Iris pigment epithelial cell (primary cell): ENCODE data around the gene DHODH.
"Not testable (repeated sequence)": the region's sequence is repeated elsewhere in the genome, so short reads cannot be mapped to it uniquely, and the experiment has no call there.

Experiments used
- DNase-seq: peaks from one replicate; pipeline ENCODE4 v3.0.0-alpha.2; 2011; ENCODE audit warnings: low read depth

Gene DHODH

DNA sequence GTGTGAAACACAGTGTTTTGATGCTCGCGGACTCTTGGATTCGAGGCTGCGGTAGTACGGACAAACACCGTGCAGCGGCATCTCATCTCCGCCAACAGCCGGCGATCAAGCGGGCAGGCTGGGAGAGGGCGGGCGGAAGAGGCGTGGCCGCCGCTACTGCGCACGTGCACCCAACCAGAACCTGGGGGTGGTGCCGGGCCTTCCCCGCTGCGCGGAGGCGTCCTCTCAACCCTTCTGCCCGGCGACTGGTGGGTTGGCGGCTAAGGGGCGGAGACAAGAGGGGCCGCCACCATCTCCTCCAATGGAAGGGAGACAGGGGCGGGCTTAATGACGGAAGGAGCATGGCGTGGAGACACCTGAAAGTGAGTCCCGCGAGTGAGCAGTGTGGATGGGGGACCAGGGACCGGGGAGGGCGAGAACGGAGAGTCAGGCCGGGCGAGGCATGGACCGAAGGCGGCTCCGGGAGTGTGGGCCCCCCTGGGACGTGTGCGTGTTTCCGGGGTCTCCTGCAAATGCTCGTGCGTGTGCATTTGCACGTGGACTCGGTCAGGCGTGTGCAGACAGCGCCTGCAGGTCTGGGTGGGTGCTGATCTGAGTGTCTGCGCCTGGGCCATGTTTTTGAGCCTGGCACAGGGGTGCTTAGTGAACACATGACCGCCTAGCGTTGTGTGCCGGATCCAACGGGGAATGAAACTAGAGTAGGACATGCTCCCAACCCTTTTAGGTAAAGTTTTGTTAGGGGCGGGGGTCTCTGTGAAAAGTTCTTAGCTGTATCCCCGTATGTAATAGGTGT, at the start of gene DHODH:
Gene DHODH (plus strand): TSS at position 321 of the 793 bp plus-strand sequence. CDS start 21 bp downstream, at position 342.
- DNase-seq: peak; percentile 99

DNA sequence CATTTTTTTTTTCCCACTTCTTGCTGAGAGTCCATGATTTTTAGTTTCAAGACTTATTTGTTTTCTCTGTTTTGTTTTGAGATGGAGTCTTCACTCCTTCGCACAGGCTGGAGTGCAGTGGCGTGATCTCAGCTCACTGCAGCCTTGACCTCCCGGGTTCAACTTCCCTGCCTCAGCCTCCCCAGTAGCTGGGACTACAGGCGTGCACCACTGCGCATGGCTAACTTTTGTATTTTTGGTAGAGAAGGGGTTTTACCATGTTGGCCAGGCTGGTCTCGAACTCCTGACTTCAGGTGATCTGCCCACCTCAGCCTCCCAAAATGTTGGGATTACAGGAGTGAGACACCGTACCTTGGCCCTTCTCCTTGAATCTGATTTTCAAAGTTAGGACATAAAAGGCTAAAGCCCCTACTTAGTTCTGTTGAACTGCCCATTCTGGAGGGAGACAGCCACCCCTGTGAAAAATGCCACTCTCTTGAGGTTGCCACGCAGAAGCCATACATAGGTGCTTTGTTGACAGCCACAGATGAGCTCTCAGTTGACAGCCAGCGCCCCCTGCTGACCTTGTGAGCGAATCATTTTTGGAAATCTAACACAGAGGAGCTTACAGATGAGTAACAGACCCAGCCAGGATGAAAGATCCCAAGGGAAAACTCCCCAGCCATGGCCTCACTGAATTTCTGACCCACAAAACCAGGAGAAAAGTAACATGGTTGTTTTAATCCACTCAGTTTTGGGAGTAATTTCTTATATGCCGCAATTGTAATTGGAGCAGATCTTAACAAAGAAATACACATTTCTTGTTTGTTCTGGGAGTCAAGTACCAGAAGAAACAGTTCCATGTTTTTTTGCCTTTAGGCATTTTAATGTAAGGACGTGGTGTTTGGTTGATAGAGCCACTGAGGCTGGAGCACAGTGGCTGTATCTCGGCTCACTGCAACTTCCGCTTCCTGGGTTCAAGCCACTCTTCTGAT, 47.2 kb upstream of the DHODH start:
- DNase-seq: peak; percentile 78

DNA sequence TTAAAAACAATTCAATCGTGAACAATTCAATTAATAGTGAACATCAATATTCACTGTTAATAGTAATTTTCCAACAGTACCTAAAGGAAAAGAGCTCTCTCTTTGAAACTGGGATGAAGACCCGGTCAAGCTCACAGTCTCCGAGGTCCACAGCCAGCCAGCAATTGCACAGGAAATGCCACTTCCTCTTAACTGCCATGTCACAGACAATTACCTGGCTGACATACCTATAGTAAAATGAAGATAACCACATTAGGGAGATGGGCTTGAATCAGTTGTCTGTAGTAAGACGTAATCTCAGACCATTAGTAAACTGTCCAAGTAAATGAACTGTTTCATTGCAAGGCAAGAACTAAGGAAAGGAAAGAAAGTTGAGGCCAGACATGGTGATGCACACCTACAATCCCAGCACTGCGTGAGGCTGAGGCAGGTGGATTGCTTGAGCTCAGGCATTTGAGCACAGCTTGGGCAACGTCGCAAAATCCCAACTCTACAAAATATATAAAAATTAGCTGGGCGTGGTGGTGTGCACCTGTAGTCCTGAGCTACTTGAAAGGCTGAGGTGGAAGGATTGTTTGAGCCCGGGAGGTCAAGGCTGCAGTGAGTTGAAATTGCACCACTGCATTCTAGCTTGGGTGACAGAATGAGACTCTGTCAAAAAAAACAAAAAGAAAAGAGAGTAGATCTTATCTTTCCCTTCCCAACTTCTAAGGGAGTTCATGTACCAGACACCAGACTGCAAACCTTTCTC, 45.2 kb upstream of the DHODH start:
- no peak for DNase-seq

DNA sequence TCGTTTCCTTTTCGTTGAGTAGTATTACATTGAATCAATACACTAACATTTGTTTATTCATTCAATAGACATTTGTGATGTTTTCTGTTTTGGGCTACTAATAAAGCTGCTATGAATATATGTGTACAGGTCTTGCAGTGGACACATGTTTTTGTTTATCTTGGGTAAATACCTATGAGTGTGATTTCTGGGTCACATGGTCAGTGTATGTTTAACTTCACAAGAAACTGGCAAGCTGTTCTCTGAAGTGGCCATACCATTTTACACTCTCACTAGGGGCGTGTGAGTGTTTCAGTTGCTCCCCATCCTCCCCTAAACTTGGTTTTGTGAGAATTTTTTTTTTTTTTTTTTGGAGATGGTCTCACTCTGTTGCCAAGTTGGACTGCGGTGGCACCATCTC, 43.3 kb upstream of the DHODH start:
- DNase-seq: no peak

DNA sequence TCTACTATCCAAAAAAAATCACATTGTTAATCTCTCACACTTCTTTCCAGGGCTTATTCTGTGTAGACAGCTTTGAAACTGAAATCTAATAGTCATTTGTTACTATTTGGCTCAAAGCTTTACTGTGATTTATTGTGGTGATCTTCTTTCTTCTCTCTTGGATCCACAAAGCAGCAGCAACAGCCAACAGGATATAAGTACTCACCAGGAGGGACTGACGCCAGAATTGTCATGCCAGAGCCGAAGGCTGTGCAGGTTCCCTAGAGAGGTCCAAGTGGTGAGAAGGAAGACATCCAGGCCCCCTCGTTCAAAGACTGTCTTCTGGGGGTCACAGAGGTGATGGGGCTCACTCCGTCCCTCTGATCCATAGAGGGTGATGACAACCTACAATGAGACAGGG, 41.6 kb upstream of the DHODH start:
- DNase-seq: no peak

DNA sequence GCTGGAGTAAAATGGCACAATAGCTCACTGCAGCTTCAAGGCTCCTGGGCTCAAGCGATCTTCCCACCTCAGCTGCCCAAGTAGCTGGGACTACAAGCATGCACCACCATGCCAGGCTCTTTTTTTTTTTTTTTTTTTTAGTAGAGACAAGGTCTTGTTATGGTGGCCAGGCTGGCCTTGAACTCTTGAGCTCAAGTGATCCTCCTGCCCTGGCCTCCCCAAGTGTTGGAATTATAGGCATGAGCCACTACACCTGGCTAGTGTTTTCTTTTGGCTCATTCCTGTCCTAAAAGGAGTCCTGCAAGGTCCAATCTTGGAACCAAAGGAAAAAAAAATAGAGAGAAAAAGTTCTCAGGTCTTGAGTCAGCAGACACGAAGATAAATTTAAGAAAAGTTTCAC, 39.2 kb upstream of the DHODH start:
- DNase-seq: no peak

DNA sequence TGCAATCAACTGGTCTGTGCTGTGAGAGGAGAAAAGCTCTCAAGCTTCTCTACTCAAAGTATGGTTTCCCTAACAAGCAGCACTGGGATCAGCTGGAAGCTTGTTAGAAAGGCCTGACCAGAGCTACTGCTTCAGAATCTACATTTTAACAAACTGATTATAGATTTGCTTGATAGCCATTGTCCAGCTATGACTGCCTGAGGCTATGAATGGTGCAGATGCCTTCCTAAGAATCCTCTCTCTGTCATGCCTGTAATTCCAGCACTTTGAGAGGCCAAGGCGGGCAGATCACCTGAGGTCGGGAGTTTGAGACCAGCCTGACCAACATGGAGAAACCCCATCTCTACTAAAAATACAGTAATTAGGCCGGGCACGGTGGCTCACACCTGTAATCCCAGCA, 37.0 kb upstream of the DHODH start:
- DNase-seq: no peak

DNA sequence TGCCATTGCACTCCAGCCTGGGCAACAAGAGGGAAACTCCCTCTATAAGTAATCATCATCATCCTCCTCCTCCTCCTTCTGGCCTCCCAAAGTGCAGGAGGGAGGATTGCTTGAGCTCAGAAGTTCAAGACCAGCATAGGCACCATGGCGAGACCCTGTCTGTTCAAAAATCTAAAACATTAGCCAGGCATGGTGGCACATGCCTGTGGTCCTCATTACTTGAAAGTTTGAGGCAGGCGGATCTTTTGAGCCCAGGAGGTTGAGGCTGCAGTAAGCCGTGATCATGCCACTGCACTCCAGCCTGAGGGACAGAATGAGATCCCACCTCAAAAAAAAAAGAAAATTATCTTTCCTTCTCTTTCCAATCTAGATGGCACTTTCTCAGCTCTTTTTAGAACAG, 36.2 kb upstream of the DHODH start:
- no peak for DNase-seq

DNA sequence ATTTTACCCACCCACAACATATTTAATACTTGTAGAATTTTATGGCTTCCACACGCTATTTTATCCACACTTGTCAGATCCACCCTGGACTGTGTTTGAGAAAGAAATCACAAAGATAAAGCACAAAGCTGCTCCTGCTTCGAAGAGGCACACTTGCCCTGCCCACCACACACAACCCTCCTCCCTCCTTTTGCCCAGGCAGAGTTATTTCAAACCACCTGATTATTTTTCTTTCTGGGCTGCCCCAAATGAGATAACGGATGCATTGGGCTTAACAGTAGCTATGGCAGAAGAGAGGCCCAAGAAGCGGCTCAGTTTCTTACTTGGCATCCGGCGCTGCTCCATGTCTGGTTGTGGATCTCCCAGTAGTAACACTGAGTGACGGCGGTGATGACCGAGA, 35.5 kb upstream of the DHODH start:
- DNase-seq: no peak

DNA sequence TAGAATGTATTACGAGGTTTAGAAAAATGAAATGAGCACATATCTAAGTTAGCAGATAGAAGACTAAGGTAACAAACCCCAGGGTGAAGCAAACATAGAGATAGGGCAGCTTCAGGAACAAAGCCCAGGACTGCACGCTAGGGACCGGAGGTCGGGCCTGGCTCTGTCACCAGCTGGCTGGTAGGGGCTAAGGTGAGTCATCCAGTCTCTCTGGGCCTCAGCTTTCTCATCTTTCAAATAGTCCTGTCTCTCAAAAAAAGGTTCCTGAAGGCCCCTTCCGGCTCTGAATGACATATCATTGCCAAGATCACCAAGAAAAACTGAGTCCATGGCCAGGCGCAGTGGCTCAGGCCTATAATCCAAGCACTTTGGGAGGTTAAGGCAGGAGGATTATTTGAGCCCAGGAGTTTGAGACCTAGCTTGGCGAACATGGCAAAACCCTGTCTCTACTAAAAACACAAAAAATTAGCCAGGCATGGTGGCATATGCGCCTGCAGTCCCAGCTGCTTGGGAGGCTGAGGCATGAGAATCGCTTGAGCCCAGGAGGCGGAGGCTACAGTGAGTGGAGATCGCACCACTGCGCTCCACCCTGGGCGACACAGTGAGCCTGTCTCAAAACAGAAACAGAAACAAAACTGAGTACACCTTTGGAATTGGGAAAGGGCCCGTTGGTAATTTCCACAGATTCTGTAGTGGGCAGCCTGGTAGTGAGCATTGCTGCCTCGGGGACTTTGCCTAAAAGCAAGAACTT, 34.3 kb upstream of the DHODH start:
- DNase-seq: no peak

DNA sequence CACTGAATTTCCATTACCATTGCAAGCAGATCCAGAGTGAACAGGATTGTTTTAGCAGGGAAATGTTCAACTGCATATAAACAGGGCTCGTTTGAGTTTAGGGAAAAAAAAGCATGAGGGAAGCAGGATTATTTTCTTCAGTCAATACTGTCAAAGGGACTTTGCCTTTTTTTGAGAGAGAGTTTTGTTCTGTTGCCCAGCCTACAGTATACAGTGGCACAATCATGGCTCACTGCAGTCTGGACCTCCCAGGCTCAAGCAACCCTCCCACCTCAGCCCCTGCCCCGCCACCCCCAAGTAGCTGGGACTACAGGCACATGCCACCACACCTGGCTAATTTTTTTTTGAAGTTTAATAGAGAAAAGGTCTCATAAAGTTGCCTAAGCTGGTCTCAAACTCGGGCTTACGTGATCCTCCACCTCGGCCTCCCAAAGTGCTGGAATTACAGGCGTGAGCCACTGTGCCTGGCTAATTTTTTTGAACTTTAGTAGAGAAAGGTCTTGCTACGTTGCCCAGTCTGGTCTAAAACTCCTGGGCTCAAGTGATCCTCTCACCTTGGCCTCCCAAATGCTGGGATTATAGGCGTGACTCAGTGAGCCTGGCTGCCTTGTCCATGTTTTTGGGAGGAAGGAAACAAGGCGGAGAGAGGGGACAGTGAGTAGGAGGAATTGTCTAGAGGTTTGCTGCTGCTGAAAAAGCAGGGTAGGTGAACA, 23.1 kb upstream of the DHODH start:
- DNase-seq: no peak

DNA sequence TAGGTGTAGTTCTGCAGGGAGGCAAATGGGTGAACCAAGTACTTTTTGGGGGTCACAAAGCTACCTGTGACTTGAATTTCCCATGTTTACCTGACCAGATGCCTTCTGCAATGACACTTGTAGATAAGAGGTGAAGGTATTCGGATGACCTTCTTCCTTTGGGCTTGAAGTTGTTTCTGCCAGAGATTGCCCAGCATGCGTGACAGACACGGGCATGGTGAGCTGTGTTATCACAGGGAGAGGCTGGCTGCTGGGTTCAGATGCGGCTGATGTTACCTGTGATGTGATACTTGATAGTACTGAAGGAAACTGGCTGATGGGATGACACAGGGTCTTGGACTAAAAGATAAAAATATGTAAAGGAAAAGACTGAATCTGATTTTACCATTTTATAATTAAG, 22.4 kb upstream of the DHODH start:
- DNase-seq: no peak

DNA sequence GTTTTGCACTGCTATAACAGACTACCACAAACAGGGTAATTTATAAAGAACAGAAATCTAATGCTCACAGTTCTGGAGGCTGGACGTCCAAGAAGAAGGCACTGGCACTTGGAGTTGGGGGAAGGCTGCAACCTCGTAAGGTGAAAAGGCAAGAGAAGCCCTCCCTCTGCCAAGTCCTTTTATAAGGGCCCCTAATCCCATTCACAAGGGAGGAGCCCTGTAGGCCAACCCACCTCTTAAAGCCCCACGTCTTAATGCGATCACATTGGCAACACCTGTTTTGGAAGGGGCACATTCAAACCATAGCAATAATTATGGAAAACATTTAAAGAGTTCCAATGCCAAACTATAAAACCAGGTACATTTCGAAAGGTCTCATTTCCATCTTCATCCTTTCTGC, 13.5 kb upstream of the DHODH start:
- DNase-seq: no peak

DNA sequence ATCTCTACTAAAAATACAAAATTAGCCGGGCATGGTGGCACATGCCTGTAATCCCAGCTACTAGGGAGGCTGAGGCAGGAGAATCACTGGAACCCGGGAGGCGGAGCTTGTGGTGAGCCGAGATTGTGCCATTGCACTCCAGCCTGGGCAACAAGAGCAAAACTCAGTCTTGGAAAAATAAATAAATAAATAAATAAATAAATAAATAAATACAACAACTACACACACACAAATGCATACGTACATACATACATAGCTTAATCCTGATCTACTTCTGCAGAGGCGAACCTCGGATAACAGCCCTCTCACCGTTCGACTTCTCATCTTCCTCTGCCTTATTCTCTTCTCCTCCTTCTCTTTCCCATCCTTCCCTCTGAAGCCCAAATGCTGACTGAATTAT, 11.0 kb upstream of the DHODH start:
- not testable (repeated sequence) for DNase-seq

DNA sequence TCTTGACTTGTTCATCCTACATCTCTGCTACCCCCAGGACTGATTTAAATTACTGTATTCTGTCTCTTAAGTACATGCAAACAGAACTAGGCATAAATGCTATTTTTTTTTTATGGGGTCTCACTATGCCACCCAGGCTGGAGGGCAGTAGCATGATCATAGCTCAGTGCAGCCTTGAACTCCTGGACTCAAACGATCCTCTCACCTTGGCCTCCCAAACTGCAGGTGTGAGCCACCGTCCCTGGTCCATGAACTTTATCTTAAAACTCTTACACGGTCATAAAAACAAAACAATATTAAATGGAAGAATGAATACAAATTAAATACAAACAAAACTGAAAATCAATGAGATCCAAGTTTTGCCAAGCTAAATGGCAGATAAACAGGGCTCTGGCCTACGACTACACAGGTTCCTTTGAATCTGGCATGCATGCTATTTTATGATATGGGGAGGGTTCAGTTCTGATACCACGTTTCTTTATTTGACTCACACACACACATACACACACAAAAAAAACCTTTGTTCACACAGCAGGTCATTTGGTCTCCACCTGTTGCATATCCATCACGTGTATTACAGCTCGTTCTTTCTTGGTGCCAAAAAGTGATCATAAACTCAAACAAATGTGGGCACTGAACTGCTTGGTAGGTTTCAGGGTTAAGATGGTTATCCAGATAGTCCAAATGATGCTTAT, 7.2 kb upstream of the DHODH start:
- DNase-seq: no peak

DNA sequence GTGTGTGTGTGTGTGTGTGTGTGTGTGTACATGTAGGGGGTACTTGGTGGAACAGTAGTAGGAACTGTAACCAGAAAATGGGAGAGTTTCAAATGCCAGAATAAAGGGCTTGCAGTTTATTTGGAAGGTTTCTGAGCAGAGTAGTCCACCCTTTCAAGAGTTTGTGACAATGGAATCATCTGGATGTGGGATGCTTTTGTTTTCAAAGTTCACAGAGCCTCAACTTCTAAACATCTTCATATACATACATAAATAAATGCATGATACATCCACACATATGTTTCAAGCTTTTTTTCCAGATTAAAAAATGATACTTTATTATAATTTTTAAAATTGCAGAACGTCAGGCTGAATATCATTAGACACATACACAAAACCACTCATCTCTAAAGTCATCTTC, 5.9 kb upstream of the DHODH start:
- DNase-seq: no peak

DNA sequence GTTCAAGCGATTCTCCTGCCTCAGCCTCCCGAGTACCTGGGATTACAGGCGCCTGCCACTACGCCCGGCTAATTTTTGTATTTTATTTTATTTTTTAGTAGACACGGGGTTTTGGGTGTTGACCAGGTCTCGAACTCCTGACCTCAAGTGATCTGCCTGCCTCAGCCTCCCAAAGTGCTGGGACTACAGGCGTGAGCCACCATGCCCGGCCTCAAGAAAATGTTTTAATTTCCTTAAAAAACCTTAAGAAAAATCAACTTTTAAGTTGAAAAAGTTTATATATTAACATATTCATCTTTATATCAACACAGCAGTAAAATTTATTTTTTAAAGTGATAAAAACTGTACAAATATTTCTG, 500 bp upstream of the DHODH start:
- not testable (repeated sequence) for DNase-seq

DNA sequence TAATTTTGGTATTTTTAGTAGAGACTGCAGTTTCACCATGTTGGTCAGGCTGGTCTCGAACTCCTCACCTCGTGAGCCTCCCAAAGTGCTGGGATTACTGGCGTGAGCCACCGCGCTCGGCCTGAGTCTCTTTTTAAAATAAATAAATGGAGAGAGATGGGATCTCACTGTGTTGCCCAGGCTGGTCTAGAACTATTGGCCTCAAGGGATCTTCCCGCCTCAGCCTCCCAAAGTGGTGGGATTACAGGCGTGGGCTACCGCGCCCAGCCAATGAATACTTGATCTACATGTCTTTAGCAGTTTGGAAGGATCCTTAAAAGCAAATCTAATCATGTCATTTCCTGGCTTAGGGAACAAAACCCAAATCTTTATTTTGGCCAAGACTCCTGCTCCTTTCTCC, 1.2 kb downstream of the DHODH start:
- DNase-seq: no peak

DNA sequence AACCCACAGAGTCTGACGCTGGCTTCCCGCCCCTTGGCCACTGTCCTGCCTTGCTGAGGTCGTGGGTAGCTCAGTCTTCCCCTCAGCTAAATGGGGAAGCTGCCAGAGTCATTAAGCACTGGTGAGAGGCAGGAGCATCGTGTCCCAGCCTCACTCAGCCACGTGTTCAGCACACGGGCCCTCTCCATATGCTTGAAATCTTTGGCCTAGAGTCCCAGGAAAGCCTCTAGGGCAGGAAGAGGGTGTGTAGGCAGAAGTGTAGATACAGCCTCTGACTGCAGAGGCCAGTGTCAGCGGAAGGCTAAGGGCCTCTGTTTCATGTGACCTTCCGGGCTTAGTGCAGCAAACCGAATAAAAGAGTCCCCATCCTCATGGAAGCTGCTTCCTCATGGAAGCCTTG, 4.1 kb downstream of the DHODH start:
- DNase-seq: no peak

DNA sequence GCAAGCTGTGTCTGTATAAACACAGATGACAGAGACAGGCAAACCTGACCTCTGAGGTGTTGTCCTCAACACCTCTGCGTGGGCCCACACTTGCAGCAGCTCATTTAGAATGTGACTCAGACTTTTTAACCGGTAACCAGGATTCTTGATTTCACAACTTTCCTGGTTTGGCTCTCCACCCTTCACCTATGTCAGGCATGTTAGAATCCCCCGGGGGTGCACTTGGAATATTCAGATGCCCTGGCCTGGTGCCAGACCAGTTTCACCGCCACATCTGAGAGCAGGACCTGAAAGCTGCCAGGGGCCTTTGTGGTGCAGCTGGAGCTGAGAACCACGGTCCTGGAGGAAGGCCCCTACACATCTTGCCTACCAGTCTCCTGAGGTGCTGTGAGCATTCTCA, 4.8 kb downstream of the DHODH start:
- DNase-seq: peak; percentile 21
